K562 (cell line): Measurements from ENCODE around the gene ACBD4. TPM values are rescaled to one million over a fixed set of nuclear protein-coding genes. Genes with fewer than 3 reads are reported as not detected.

Source experiments
- BCOR ChIP-seq: fragments of 450-650 bp; IDR thresholded peaks from 2 replicates; pipeline ENCODE4 v1.6.1; 2016
- FOXP1 ChIP-seq: sonication (generic); formaldehyde crosslinking; IDR thresholded peaks from 2 replicates; pipeline ENCODE4 v1.8.0; 2022; ENCODE audit warnings: mild to moderate bottlenecking, missing genetic modification reagents
- GATAD2B ChIP-seq: fragments of 450-650 bp; IDR thresholded peaks from 2 replicates; pipeline ENCODE4 v1.6.1; 2017; ENCODE audit warnings: mild to moderate bottlenecking, borderline replicate concordance
- HNRNPK ChIP-seq: fragments of 200-400 bp; formaldehyde crosslinking; IDR thresholded peaks from one replicate; pipeline ENCODE4 v1.6.1; 2018; ENCODE audit warnings: mild to moderate bottlenecking, low read depth, low read length; ENCODE audit not compliant: poor library complexity, severe bottlenecking
- KDM1A ChIP-seq, 2 experiments: fragments of 450-650 bp; IDR thresholded peaks; 2 replicates each; pipeline ENCODE4 v1.6.1; 2016; ENCODE audit warnings: mild to moderate bottlenecking in 2 of 2
- NFATC3 ChIP-seq: fragments of 450-650 bp; IDR thresholded peaks from 2 replicates; pipeline ENCODE4 v1.6.1; 2017; ENCODE audit warnings: mild to moderate bottlenecking
- NFE2 ChIP-seq: IDR thresholded peaks from 2 replicates; pipeline ENCODE4 v1.6.1; 2014; ENCODE audit warnings: antibody characterized with exemption, low read depth
- RBM39 ChIP-seq: fragments of 200-400 bp; formaldehyde crosslinking; optimal IDR thresholded peaks from 2 replicates; pipeline ENCODE3; 2018; ENCODE audit warnings: low read depth, low read length
- TAF1 ChIP-seq: IDR thresholded peaks from 2 replicates; pipeline ENCODE4 v1.6.1; 2011; ENCODE audit warnings: mild to moderate bottlenecking, low read length, moderate library complexity; ENCODE audit not compliant: insufficient read depth, control insufficient read depth, severe bottlenecking; ENCODE audit errors: extremely low read depth
- ZBTB49 ChIP-seq: sonication (generic); formaldehyde crosslinking; IDR thresholded peaks from 2 replicates; pipeline ENCODE4 v1.8.0; 2022; ENCODE audit warnings: missing genetic modification reagents, mild to moderate bottlenecking, borderline replicate concordance
- ZC3H8 ChIP-seq: fragments of 450-650 bp; IDR thresholded peaks from 2 replicates; pipeline ENCODE4 v1.6.1; 2017
- ZFP30 ChIP-seq: fragments of 250-450 bp; sonication (Bioruptor Pico); IDR thresholded peaks from 2 replicates; pipeline ENCODE4 v1.8.0; 2022; ENCODE audit warnings: moderate library complexity, mild to moderate bottlenecking, inconsistent platforms, borderline replicate concordance
- ZNF197 ChIP-seq: fragments of 200-800 bp; sonication (Bioruptor generic); IDR thresholded peaks from 2 replicates; pipeline ENCODE4 v1.6.1; 2016; ENCODE audit warnings: low read depth, missing genetic modification characterization, missing compliant biosample characterization
- ZNF212 ChIP-seq: fragments of 450-650 bp; formaldehyde crosslinking; IDR thresholded peaks from 2 replicates; pipeline ENCODE4 v1.4.0; 2020; ENCODE audit warnings: mild to moderate bottlenecking
- ZNF717 ChIP-seq: fragments of 250-450 bp; sonication (Bioruptor Pico); IDR thresholded peaks from 2 replicates; pipeline ENCODE4 v1.5.0; 2021
- polyA plus RNA-seq, 8 experiments: library from polyadenylated mRNA; depleted of rRNA in 4 of 8; stranded (reverse) in 5 of 8; unstranded in 3 of 8; fragments of >200 nt; fragmentation: Nextera tagmentation in 2 of 8; fragmentation: Illumina TruSeq in 1 of 8; extraction: Ambion mirVana in 2 of 8; extraction: Trizol in 1 of 8; gene quantifications; 2 replicates each; pipeline versions ENCODE4 v1.2.1 to v1.2.3, GENCODE V29; 2011 to 2014; ENCODE audit warnings: inconsistent platforms in 1 of 8, missing spikeins in 1 of 8
- total RNA-seq, 7 experiments: library from RNA; depleted of rRNA in 6 of 7; stranded (reverse); fragments of >200 nt in 6 of 7; fragmentation: Illumina TruSeq in 2 of 7; extraction: Trizol in 2 of 7; gene quantifications; 2 replicates each; pipeline versions ENCODE4 v1.2.1 to v1.2.3, GENCODE V29; 2011 to 2021; ENCODE audit warnings: low replicate concordance in 1 of 7
- TF ChIP-seq, protein P1 (sequence below): fragments of 200-600 bp; sonication (generic); IDR thresholded peaks from one replicate; pipeline ENCODE4 v1.6.1; 2012; ENCODE audit warnings: mild to moderate bottlenecking, low read depth, low read length, inconsistent platforms

Gene ACBD4
- total and polyA plus RNA-seq, 9 of the 15 experiments (the other 6 are each of a cell fraction or from before 2014, with no cell fraction given) = 0.14 to 6.9 (median 4.6) TPM

DNA sequence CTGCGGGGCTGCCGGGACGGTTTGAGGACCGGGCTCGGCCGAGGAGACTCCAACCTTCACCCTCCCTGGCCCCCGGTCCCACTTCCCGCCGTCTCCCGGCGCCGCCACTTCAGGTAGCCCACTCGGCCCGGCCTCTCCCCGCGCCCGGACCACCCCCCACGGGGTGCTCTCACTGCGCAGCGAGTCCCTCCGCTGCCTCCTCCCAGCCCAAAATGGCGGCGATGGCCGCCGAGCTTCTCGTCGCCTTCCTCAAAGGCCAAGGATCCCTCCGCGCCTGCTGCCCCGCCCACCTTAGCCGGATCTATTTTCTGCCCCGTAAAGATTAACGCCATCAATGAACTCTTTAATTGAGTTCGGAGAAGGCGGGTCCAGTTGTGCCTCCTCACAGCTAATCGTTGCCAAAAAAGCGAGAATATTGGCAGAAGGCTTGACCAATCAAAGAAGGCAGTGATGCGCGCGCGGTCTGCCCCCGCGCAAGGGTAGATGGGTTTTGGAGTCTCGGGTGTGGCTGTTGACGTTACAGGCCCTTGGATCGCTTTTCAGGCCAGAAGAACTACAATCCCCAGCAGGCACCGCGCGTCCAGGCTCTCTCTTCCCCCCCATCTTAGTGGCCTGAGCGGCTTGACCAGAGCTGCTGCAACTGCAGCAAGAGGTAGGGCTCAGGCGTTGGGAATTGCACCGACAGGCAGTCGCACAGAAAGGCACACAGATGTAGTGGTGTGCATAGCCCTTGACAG, 26.0 kb downstream of the ACBD4 start, which contains the start of gene HEXIM2 (continued):
- TF ChIP-seq GATAD2B (peak; percentile 39; the same call in 1 of the 2 replicates), KDM1A (IDR thresholded peaks at IDR 0.05) (no peak), ZBTB49 (CRISPR knock-in tag) (no peak), ZC3H8 (no peak), BCOR (peak; percentile 26; the same call in 1 of the 2 replicates), TAF1 (peak; percentile 98), HNRNPK (no peak), RBM39 (no peak), ZFP30 (no peak), ZNF717 (no peak), ZNF197 (peak; percentile 78; the same call in 1 of the 2 replicates), FOXP1 (CRISPR knock-in tag) (peak; percentile 70; the same call in 1 of the 2 replicates), ZNF212 (CRISPR knock-in tag) (no peak), NFE2 (no peak), NFATC3 (no peak)
- TF ChIP-seq, protein P1, sequence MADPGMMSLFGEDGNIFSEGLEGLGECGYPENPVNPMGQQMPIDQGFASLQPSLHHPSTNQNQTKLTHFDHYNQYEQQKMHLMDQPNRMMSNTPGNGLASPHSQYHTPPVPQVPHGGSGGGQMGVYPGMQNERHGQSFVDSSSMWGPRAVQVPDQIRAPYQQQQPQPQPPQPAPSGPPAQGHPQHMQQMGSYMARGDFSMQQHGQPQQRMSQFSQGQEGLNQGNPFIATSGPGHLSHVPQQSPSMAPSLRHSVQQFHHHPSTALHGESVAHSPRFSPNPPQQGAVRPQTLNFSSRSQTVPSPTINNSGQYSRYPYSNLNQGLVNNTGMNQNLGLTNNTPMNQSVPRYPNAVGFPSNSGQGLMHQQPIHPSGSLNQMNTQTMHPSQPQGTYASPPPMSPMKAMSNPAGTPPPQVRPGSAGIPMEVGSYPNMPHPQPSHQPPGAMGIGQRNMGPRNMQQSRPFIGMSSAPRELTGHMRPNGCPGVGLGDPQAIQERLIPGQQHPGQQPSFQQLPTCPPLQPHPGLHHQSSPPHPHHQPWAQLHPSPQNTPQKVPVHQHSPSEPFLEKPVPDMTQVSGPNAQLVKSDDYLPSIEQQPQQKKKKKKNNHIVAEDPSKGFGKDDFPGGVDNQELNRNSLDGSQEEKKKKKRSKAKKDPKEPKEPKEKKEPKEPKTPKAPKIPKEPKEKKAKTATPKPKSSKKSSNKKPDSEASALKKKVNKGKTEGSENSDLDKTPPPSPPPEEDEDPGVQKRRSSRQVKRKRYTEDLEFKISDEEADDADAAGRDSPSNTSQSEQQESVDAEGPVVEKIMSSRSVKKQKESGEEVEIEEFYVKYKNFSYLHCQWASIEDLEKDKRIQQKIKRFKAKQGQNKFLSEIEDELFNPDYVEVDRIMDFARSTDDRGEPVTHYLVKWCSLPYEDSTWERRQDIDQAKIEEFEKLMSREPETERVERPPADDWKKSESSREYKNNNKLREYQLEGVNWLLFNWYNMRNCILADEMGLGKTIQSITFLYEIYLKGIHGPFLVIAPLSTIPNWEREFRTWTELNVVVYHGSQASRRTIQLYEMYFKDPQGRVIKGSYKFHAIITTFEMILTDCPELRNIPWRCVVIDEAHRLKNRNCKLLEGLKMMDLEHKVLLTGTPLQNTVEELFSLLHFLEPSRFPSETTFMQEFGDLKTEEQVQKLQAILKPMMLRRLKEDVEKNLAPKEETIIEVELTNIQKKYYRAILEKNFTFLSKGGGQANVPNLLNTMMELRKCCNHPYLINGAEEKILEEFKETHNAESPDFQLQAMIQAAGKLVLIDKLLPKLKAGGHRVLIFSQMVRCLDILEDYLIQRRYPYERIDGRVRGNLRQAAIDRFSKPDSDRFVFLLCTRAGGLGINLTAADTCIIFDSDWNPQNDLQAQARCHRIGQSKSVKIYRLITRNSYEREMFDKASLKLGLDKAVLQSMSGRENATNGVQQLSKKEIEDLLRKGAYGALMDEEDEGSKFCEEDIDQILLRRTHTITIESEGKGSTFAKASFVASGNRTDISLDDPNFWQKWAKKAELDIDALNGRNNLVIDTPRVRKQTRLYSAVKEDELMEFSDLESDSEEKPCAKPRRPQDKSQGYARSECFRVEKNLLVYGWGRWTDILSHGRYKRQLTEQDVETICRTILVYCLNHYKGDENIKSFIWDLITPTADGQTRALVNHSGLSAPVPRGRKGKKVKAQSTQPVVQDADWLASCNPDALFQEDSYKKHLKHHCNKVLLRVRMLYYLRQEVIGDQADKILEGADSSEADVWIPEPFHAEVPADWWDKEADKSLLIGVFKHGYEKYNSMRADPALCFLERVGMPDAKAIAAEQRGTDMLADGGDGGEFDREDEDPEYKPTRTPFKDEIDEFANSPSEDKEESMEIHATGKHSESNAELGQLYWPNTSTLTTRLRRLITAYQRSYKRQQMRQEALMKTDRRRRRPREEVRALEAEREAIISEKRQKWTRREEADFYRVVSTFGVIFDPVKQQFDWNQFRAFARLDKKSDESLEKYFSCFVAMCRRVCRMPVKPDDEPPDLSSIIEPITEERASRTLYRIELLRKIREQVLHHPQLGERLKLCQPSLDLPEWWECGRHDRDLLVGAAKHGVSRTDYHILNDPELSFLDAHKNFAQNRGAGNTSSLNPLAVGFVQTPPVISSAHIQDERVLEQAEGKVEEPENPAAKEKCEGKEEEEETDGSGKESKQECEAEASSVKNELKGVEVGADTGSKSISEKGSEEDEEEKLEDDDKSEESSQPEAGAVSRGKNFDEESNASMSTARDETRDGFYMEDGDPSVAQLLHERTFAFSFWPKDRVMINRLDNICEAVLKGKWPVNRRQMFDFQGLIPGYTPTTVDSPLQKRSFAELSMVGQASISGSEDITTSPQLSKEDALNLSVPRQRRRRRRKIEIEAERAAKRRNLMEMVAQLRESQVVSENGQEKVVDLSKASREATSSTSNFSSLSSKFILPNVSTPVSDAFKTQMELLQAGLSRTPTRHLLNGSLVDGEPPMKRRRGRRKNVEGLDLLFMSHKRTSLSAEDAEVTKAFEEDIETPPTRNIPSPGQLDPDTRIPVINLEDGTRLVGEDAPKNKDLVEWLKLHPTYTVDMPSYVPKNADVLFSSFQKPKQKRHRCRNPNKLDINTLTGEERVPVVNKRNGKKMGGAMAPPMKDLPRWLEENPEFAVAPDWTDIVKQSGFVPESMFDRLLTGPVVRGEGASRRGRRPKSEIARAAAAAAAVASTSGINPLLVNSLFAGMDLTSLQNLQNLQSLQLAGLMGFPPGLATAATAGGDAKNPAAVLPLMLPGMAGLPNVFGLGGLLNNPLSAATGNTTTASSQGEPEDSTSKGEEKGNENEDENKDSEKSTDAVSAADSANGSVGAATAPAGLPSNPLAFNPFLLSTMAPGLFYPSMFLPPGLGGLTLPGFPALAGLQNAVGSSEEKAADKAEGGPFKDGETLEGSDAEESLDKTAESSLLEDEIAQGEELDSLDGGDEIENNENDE = no peak
